Hindlimb muscle (tissue), 1 donor: ENCODE data around the gene PROCA1. TPM values are rescaled to one million over a fixed set of nuclear protein-coding genes. Genes with fewer than 3 reads are reported as not detected.
"Not testable (repeated sequence)": the region's sequence is repeated elsewhere in the genome, so short reads cannot be mapped to it uniquely, and the experiment has no call there.

ENCODE experiments used
- DNase-seq: peaks from one replicate; pipeline ENCODE4 v3.0.0-alpha.2; 2013
- polyA plus RNA-seq: library from polyadenylated mRNA; unstranded; fragments of 120-200 nt; gene quantifications from one replicate; pipeline ENCODE4 v1.2.1, GENCODE V29; 2013; ENCODE audit not compliant: insufficient read length

The PROCA1 gene
- polyA plus RNA-seq, 1 donor, result 3.5 TPM

GRCh38 chr17:28725660-28726225, 14.1 kb upstream of the PROCA1 start:
- no peak for DNase-seq

GRCh38 chr17:28725166-28725659, 13.5 kb upstream of the PROCA1 start:
- DNase-seq, result no peak

GRCh38 chr17:28724500-28725165, 12.9 kb upstream of the PROCA1 start:
- DNase-seq, result no peak

GRCh38 chr17:28723836-28724499, 12.3 kb upstream of the PROCA1 start:
- DNase-seq, result not testable (repeated sequence)

- DNase-seq, result no peak
Observed at GRCh38 chr17:28723159-28723835, 11.6 kb upstream of the PROCA1 start.

- no peak for DNase-seq
Observed at GRCh38 chr17:28722417-28723158, 10.9 kb upstream of the PROCA1 start.

GRCh38 chr17:28720997-28721329, 9.3 kb upstream of the PROCA1 start:
- not testable (repeated sequence) for DNase-seq

- no peak for DNase-seq
Observed at GRCh38 chr17:28720247-28720996, 8.7 kb upstream of the PROCA1 start.

- no peak for DNase-seq
Observed at GRCh38 chr17:28719021-28719433, 7.3 kb upstream of the PROCA1 start.

GRCh38 chr17:28718333-28719020, 6.8 kb upstream of the PROCA1 start:
- no peak for DNase-seq

- DNase-seq, result peak; percentile 89
Observed at GRCh38 chr17:28717578-28718332, 6.1 kb upstream of the PROCA1 start, which contains the start of gene RAB34. Gene RAB34, minus strand, starts transcription at chr17:28717868. Its CDS starts 602 bp downstream, at chr17:28717266.

- DNase-seq, result no peak
Observed at GRCh38 chr17:28716740-28717577, 5.3 kb upstream of the PROCA1 start.

GRCh38 chr17:28715217-28715616, 3.5 kb upstream of the PROCA1 start:
- no peak for DNase-seq

GRCh38 chr17:28714281-28714680, 2.6 kb upstream of the PROCA1 start:
- DNase-seq, result no peak

GRCh38 chr17:28712705-28713415, 1.2 kb upstream of the PROCA1 start:
- no peak for DNase-seq

- DNase-seq, result peak; percentile 51
Observed at GRCh38 chr17:28712032-28712704, 480 bp upstream of the PROCA1 start.

GRCh38 chr17:28710861-28711722, 596 bp downstream of the PROCA1 start:
- peak; percentile 91 for DNase-seq
